Femur (tissue), 1 donor: Measurements from ENCODE around the gene SMYD2.

Experiments
- DNase-seq: peaks from one replicate; pipeline ENCODE4 v3.0.0-alpha.2; 2017

The SMYD2 gene

GRCh38 chr1:214330222-214330621 lies 49.3 kb downstream of the SMYD2 start:
- no peak for DNase-seq

- DNase-seq = no peak
These were observed 49.8 kb downstream of the SMYD2 start for GRCh38 chr1:214330715-214331114.

- DNase-seq = no peak
These were observed 50.2 kb downstream of the SMYD2 start for GRCh38 chr1:214331180-214331579.

- no peak for DNase-seq
These were observed 51.0 kb downstream of the SMYD2 start for GRCh38 chr1:214331827-214332423.

GRCh38 chr1:214332946-214333798 lies 52.2 kb downstream of the SMYD2 start:
- DNase-seq = peak; percentile 77

- no peak for DNase-seq
These were observed 54.6 kb downstream of the SMYD2 start for GRCh38 chr1:214335567-214335966.

- DNase-seq = no peak
These were observed 56.1 kb downstream of the SMYD2 start for GRCh38 chr1:214337015-214337414.

- DNase-seq = peak; percentile 51
These were observed 56.6 kb downstream of the SMYD2 start for GRCh38 chr1:214337511-214337910.

GRCh38 chr1:214338212-214338611 lies 57.3 kb downstream of the SMYD2 start:
- no peak for DNase-seq

GRCh38 chr1:214341459-214341858 lies 60.5 kb downstream of the SMYD2 start:
- no peak for DNase-seq

- no peak for DNase-seq
These were observed 61.0 kb downstream of the SMYD2 start for GRCh38 chr1:214341932-214342331.

GRCh38 chr1:214342525-214342924 lies 61.6 kb downstream of the SMYD2 start:
- DNase-seq = no peak

GRCh38 chr1:214344897-214345296 lies 63.9 kb downstream of the SMYD2 start:
- no peak for DNase-seq

GRCh38 chr1:214349008-214349407 lies 68.0 kb downstream of the SMYD2 start:
- no peak for DNase-seq

GRCh38 chr1:214349781-214350180 lies 68.8 kb downstream of the SMYD2 start:
- DNase-seq = no peak

GRCh38 chr1:214351551-214352277 lies 70.8 kb downstream of the SMYD2 start:
- DNase-seq = no peak

GRCh38 chr1:214352838-214353237 lies 71.9 kb downstream of the SMYD2 start:
- DNase-seq = no peak

GRCh38 chr1:214354440-214355148 lies 73.6 kb downstream of the SMYD2 start:
- DNase-seq = no peak

- no peak for DNase-seq
These were observed 79.2 kb downstream of the SMYD2 start for GRCh38 chr1:214360116-214360515.

GRCh38 chr1:214360525-214361164 lies 79.7 kb downstream of the SMYD2 start:
- no peak for DNase-seq

- DNase-seq = no peak
These were observed 80.7 kb downstream of the SMYD2 start for GRCh38 chr1:214361636-214362035.

- no peak for DNase-seq
These were observed 81.4 kb downstream of the SMYD2 start for GRCh38 chr1:214362188-214362882.
